ENCODE results near the gene TRIM71.

The TRIM71 gene

GRCh38 chr3:32866533-32866932, 48.7 kb downstream of the TRIM71 start:
- no peak overlapping the region for H3K4me2 ChIP-seq (ENCODE audit: low read depth, low read length, poor library complexity, severe bottlenecking)
- H3K9me2 ChIP-seq (replicated peaks; ENCODE audit: low read depth, low read length): no peaks in the 10 kb centered on the region
- H3K4me3 ChIP-seq (ENCODE audit: low read length, poor library complexity, severe bottlenecking): no peak overlapping the region
- H3K79me2 ChIP-seq (ENCODE audit: insufficient read depth, low read length): peaks cover 100% of the 10 kb centered on the region
- no peaks in the 10 kb centered on the region for H3K27me3 ChIP-seq (ENCODE audit: insufficient read depth, low read length, poor library complexity, severe bottlenecking)
- TF ChIP-seq EZH2phosphoT487 (IDR thresholded peaks at IDR 0.05; ENCODE audit: borderline replicate concordance) (no peak), CTCF (conservative IDR thresholded peaks at IDR 0.05; ENCODE audit: low read length) (no peak)
- H3F3A ChIP-seq (ENCODE audit: low read depth): no peaks in the 10 kb centered on the region
- no peaks in the 10 kb centered on the region for H3K9me3 ChIP-seq (ENCODE audit: insufficient read depth, low read depth, low read length)
- H4K20me1 ChIP-seq (ENCODE audit: insufficient read depth, low read length, poor library complexity, severe bottlenecking): peaks cover 17% of the 10 kb centered on the region
- H3K4me1 ChIP-seq (ENCODE audit: insufficient read depth, low read length, poor library complexity, severe bottlenecking): peaks cover 49% of the 10 kb centered on the region
- H3K36me3 ChIP-seq (ENCODE audit: insufficient read depth, low read length): peaks cover 3% of the 10 kb centered on the region; the same call in 1 of the 2 replicates
- no peak overlapping the region for H3K9ac ChIP-seq (ENCODE audit: low read depth, low read length, poor library complexity, severe bottlenecking)
- no peak overlapping the region for H2AFZ ChIP-seq (ENCODE audit: low read length)

GRCh38 chr3:32867954-32868353, 50.2 kb downstream of the TRIM71 start:
- Histone ChIP-seq H3F3A (ENCODE audit: low read depth) (no peaks in the 10 kb centered on the region), H3K9me2 (replicated peaks; ENCODE audit: low read depth, low read length) (no peaks in the 10 kb centered on the region), H3K4me3 (ENCODE audit: low read length, poor library complexity, severe bottlenecking) (no peak overlapping the region), H3K4me1 (ENCODE audit: insufficient read depth, low read length, poor library complexity, severe bottlenecking) (peaks cover 53% of the 10 kb centered on the region), H4K20me1 (ENCODE audit: insufficient read depth, low read length, poor library complexity, severe bottlenecking) (peaks cover 17% of the 10 kb centered on the region), H3K4me2 (ENCODE audit: low read depth, low read length, poor library complexity, severe bottlenecking) (no peak overlapping the region), H3K27me3 (ENCODE audit: insufficient read depth, low read length, poor library complexity, severe bottlenecking) (no peaks in the 10 kb centered on the region), H3K79me2 (ENCODE audit: insufficient read depth, low read length) (peaks cover 97% of the 10 kb centered on the region), H2AFZ (ENCODE audit: low read length) (no peak overlapping the region), H3K9me3 (ENCODE audit: insufficient read depth, low read depth, low read length) (no peaks in the 10 kb centered on the region), H3K9ac (ENCODE audit: low read depth, low read length, poor library complexity, severe bottlenecking) (no peak overlapping the region), H3K36me3 (ENCODE audit: insufficient read depth, low read length) (no peaks in the 10 kb centered on the region)
- TF ChIP-seq CTCF (conservative IDR thresholded peaks at IDR 0.05; ENCODE audit: low read length): no peak
- no peak for TF ChIP-seq EZH2phosphoT487 (IDR thresholded peaks at IDR 0.05; ENCODE audit: borderline replicate concordance)

- no peaks in the 10 kb centered on the region for H3F3A ChIP-seq (ENCODE audit: low read depth)
- peaks cover 59% of the 10 kb centered on the region for H3K4me1 ChIP-seq (ENCODE audit: insufficient read depth, low read length, poor library complexity, severe bottlenecking)
- H3K9me3 ChIP-seq (ENCODE audit: insufficient read depth, low read depth, low read length): no peaks in the 10 kb centered on the region
- no peak for TF ChIP-seq CTCF (conservative IDR thresholded peaks at IDR 0.05; ENCODE audit: low read length)
- H3K9me2 ChIP-seq (replicated peaks; ENCODE audit: low read depth, low read length): no peaks in the 10 kb centered on the region
- H2AFZ ChIP-seq (ENCODE audit: low read length): no peak overlapping the region
- H3K4me3 ChIP-seq (ENCODE audit: low read length, poor library complexity, severe bottlenecking): no peak overlapping the region
- H3K4me2 ChIP-seq (ENCODE audit: low read depth, low read length, poor library complexity, severe bottlenecking): no peak overlapping the region
- H3K36me3 ChIP-seq (ENCODE audit: insufficient read depth, low read length): peaks cover 3% of the 10 kb centered on the region; the same call in 1 of the 2 replicates
- peaks cover 12% of the 10 kb centered on the region for H4K20me1 ChIP-seq (ENCODE audit: insufficient read depth, low read length, poor library complexity, severe bottlenecking)
- peaks cover 97% of the 10 kb centered on the region for H3K79me2 ChIP-seq (ENCODE audit: insufficient read depth, low read length)
- no peaks in the 10 kb centered on the region for H3K27me3 ChIP-seq (ENCODE audit: insufficient read depth, low read length, poor library complexity, severe bottlenecking)
- H3K9ac ChIP-seq (ENCODE audit: low read depth, low read length, poor library complexity, severe bottlenecking): peak overlapping the region; percentile 20
Measured at GRCh38 chr3:32868719-32869512, 51.1 kb downstream of the TRIM71 start.
